Dermis microvascular lymphatic vessel endothelial cell (primary cell): ENCODE measurements around the gene MEX3A. TPM values are rescaled to one million over a fixed set of nuclear protein-coding genes. Genes with fewer than 3 reads are reported as not detected.
"Not testable (repeated sequence)": the region's sequence is repeated elsewhere in the genome, so short reads cannot be mapped to it uniquely, and the experiment has no call there.

Source experiments
- DNase-seq, 2 donors: peaks; one replicate each; pipeline versions ENCODE4 v3.0.0 to v3.0.0-alpha.2; 2010; ENCODE audit warnings: low read depth in 2 of 2
- total RNA-seq: library from RNA; depleted of rRNA; stranded (reverse); fragments of >200 nt; gene quantifications from 2 replicates; pipeline ENCODE4 v1.2.1, GENCODE V29; 2014

MEX3A gene
- total RNA-seq, 1 donor from 2014 or later = 3.6 TPM

DNA sequence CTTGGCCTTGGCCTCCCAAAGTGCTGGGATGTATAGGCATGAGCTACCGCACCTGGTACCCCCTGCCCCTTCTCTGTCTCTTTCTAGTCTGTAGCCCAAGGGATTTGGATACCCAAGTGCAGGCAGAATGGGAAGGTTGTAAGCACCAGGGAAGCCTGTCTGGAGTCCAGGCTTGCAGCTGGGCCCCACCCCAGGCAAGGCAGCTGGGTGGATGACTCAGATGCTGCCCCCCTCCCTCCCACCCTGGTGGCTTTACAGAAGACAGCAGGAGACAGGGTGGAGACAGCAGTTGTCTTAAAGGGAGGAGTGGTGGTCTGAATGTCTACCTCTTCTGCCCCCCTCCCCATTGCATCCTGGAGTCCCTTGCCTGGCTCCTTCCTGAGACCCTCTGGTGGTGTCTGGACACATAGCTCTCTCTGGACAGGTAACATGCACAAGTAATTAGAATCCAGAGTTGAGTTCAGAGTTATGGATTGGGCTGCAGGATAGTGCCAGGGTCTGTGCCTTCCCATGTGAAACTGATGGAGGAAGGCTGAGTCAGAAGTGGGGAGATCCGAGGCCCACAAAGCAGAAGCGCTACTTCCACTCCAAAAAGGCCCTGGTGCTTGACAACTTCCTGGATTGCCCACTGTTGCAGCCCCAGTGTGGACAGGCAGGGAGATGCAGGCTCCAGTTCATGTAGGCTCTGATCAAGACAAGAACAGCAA, 37.4 kb upstream of the MEX3A start:
- DNase-seq = peak in 1 of 2 donors; percentile 65

DNA sequence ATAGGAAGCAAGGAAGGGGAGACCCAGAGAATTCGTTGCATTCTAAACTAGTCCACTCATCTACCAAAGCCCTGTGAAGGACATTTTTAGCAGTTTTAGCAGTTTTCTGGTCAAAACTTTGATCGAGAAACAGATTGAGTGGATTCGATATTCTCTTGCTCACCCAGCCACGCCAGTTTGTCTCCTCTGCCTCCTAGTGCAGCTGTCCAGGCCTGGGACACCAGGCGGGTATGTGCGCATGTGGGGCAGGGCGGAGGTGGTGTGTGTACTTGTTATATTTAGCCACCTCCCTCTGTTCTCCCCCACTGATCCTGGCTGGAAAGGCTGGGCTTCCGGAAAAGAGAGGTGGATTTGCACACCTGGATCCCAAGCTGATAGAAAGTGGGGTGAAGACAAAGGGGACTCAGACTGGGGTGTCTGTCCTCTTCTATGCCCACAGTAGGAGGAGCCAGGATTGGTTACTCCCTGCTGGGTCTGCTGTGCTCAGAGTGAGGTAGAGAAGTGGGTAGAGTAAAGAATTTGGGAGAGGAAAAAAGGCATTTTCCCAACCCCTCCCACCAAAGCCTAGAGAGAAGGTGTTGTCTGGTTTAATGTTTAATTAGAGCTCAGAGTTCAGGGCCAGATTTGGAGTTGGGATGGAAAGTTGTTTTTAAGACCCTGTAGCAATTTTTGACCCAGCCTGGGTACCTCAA, 36.1 kb upstream of the MEX3A start:
- DNase-seq = no peak

DNA sequence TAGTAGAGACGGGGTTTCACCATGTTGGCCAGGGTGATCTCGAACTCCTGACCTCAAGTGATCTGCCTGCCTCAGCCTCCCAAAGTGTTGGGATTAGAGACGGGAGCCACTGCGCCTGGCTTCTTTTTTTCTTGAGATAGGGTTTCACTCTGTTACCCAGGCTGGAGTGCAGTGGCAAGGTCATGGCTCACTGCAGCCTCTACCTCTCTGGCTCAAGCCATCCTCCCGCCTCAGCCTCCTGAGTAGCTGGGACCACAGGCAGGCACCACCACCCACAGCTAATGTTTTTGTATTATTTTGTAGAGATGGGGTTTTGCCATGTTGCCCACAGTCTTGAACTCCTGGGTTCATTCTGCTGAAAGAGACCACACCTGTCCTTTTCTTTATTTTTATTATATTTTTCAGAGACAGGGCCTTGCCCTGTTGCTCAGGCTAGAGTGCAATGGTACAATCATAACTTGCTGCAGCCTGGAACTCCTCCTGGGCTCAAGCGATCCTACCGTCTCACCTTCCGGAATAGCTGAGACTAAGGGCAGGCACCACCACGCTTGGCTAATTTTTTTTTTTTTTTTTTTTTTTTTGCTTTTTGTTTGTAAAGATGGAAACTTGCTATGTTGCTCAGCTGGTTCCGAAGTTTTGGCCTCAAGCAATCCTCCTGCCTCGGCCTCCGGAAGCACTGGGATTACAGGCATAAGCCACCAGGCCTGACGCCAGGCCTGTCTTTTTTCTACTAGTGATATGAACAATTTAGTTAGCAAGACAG, 35.3 kb upstream of the MEX3A start:
- no peak for DNase-seq

DNA sequence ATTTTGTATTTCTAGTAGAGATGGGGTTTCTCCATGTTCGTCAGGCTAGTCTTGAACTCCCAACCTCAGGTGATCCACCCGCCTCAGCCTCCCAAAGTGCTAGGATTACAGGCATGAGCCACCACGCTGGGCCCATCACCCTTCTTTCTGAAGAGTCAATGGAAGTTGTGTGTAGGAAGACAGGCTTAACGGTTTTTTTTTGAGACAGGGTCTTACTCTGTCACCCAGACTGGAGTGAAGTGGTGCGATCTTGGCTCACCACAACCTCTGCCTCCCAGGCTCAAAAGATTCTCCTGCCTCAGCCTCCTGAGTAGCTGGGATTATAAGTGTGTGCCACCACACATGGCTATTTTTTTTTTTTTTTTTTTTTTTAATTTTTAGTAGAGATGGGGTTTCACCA, 34.5 kb upstream of the MEX3A start:
- DNase-seq = not testable (repeated sequence)

DNA sequence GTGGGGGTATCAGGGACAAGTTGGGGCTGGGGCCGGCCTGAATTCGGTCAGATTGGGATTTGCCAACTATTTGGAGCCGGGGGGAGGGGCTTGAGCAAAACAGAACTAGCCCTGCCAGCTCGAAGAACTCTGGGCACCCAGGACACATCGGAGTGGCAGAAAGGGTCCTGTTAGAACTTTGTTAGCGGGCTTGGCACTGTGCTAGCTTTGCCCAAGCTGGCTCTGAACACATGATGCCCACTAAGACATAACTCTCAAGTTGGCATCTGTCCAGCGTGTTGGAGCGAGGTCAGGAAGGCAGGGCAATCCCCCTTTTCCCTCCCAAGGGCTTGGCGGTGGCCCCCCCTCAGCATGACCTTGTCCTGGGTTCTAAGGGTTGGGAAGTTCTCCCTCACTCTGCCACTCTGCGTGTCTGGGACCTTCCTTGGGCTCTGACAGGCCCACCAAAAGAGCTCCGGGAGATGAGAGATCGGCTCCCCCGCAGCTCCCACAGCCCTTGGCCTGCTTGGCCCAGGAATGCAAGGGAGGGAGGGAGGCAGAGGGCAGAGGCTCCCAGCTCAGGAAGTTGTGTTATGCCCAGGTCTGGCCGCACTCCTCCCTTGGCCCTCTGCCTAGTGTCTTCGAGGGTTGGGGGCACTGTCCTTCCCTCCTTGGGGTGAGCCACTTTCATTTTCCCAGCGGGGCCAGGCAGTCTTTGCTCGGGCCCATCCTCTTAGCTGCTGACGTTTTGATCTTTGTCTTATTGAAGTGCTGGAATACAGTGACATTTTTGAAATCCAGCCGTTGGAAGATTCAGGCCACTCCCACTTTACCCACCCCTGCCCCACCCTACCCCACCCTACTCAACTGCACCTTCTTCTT, 33.5 kb upstream of the MEX3A start:
- peak in 1 of 2 donors; percentile 64 for DNase-seq

DNA sequence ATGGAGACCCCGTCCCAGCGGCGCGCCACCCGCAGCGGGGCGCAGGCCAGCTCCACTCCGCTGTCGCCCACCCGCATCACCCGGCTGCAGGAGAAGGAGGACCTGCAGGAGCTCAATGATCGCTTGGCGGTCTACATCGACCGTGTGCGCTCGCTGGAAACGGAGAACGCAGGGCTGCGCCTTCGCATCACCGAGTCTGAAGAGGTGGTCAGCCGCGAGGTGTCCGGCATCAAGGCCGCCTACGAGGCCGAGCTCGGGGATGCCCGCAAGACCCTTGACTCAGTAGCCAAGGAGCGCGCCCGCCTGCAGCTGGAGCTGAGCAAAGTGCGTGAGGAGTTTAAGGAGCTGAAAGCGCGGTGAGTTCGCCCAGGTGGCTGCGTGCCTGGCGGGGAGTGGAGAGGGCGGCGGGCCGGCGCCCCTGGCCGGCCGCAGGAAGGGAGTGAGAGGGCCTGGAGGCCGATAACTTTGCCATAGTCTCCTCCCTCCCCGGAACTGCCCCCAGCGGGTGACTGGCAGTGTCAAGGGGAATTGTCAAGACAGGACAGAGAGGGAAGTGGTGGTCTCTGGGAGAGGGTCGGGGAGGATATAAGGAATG, 32.8 kb upstream of the MEX3A start:
- no peak for DNase-seq

DNA sequence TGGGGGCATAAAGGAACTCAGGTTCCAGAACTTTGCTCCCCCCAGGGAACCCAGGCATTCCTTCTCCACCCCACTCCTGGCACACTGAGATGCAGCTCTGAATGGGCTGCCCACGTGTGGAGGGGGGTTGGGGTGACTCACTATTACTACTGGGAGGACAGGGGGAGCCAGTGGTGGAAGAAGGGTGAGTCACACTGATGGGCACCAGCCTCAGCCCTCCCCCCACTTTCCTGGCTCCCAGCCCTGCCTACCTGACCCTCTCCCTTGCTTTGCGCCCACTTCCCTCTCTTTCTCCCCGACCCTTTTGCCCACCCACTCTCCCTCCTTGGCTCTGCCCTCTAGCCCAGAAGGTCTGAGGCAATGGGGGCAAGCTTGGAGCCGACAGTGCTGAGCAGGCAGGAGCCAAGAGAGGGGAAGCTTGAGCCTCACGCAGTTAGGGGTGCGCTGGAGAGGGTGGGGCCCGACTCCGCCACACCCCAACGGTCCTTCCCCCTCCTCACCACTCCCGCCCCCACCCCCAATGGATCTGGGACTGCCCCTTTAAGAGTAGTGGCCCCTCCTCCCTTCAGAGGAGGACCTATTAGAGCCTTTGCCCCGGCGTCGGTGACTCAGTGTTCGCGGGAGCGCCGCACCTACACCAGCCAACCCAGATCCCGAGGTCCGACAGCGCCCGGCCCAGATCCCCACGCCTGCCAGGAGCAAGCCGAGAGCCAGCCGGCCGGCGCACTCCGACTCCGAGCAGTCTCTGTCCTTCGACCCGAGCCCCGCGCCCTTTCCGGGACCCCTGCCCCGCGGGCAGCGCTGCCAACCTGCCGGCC, 32.0 kb upstream of the MEX3A start, which contains the start of gene LMNA:
Gene LMNA, plus strand, starts transcription at position 611 of the 818 bp plus-strand sequence. CDS start 208 bp downstream, outside the sequence.
- DNase-seq = peak; percentile 80 to 95

DNA sequence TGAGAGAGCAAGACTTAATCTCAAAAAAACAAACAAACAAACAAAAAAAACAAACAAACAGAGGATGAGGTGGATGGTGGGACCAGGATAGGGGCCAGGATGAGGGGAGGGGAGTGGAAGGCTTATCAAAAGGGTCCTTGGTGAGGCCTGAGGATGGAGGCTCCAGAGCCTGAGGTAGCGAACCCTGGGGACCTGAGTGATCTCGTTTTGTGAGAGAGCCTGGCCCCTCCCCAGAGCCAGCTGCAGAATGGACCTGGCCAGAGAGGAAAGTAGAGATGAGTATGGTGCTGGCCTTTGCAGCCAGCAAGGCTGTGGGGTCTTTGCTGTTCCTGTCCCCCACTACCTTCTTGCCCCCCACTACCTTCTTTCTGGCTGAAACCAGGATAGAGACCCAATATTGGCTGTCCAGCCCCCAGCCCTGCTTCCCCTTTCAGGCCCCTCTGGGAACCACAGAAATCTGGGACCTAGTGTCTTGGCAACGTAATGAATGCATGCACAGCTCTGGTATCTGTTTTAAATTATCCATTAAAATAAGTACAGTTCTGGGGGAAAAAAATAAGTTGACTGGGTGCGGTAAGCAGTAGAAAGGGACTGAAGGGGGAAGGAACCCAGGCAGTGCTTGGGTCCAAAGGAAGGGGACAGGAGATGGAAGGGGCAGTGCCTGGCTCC, 31.2 kb upstream of the MEX3A start:
- no peak for DNase-seq

DNA sequence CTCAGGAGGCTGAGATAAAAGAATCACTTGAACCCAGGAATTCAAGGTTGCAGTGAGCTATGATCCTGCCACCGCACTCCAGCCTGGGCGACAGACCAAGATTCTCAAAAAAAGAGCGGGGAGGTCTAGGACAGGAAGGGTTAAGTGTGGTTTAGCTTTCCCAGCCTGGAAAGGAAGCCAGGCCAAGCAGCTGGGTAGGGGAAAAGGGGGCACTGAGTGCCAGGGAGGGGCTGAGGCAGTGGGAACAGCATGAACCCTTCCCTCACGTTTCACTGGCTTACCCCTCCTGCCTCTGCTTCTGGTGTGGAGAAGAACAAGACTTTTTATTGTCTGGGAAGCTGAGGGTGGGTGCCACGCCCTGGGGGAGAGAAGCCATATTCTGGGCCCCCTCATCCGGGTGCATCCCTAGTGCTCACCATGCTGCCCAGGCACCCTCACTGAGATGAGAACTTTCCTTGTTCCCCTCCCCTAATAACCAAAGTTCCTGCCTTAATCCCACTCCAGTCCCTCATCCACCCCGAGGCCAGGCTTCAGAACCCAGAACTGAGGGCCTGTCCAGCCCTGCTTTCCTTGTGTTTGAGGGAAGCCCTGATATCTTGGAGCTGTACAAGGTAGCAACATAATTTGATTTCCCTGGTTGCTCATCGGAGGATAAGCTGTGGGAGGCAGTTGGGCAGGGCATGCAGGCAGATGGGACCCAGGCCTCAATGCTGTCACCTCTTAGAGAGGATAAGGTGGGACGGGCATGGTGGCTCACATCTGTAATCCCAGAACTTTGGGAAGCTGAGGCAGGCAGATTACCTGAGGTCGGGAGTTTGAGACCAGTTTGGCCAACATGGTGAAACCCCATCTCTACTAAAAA, 30.2 kb upstream of the MEX3A start:
- DNase-seq = no peak

DNA sequence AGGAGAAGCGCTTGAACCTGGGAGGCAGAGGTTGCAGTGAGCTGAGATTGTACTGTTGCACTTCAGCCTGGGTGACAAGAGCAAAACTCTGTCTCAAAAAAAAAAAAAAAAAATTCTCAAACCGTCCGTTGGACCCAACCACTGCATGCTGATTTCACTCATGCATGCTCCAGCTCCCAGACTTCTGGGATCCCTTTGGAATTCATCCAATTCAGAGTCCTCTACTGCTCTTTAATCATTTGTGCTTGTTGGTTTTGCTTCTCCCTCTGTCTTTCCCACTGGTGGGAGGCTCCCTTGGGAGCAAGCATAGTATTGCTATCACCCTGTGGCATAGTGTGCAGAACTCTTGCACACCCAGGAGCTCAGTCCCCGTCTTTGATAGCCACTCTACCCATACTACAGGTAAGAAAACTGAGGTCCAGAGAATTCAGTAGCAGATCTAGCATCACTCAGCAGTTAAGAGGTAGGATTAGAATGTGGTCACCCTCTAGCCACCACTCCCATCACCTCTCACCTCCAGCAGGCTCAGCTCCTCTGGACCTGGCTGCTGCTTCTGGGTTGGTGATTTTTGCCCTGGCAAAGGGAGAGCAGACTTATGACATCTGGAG, 29.2 kb upstream of the MEX3A start:
- DNase-seq = no peak

DNA sequence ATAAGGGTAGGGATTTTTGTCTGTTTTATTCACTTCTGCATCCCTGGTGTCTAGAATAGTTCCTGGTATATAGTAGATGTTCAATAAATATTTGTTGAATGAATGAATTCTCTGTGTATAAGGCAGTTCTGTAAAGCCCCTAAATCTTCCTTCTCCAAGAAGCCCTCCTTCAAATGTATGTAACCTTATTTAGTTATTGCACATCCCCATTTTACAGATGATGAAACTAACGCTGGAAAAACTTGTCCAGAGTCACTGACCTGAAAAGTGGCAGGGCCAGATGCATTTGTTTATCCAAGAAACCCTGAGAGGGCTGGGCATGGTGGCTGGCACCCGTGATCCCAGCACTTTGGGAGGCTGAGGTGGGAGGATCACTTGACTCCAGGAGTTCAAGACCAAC, 28.0 kb upstream of the MEX3A start:
- no peak for DNase-seq

DNA sequence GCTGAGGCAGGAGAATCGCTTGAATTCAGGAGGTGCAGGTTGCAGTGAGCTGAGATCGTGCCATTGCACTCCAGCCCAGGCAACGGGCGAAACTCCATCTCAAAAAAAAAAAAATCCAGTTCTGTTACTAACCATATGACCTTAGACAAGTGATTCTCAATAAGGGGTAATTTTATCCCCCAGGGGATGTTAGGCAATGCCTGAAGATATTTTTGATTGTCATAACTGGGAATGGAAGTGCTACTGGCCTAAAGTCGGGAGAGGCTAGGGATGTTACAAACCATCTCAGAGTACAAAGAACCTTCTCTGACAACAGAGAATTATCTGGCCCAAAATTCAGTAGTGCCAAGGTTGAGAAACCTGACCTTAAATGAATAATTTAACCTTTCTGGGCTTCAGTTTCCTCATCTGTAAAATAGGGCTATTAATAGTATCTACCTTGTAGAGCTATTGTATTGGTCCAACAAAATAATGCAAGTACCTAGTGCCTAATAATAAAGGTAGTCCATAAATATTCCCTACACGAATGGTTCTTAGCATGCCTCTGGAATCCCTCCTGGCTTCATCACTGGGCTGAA, 26.5 kb upstream of the MEX3A start:
- no peak for DNase-seq

DNA sequence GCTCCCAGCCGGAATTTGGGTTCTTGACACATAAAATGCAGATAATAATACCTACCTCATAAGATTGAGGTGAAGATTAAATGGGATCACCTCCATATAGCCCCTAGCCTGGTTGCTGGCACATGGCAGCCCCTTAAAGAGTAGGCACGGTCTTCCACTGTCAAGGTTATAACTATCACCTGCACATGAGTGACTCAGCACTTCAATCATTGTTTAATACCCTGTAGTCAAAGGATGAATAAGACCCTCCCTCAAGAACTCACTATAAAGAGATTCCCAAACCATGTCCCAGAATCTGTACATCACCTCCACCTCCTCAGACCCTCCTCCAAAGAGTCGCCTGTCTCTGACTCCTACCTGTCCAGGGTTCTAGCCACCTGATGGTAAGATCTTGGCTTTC, 25.8 kb upstream of the MEX3A start:
- no peak for DNase-seq

DNA sequence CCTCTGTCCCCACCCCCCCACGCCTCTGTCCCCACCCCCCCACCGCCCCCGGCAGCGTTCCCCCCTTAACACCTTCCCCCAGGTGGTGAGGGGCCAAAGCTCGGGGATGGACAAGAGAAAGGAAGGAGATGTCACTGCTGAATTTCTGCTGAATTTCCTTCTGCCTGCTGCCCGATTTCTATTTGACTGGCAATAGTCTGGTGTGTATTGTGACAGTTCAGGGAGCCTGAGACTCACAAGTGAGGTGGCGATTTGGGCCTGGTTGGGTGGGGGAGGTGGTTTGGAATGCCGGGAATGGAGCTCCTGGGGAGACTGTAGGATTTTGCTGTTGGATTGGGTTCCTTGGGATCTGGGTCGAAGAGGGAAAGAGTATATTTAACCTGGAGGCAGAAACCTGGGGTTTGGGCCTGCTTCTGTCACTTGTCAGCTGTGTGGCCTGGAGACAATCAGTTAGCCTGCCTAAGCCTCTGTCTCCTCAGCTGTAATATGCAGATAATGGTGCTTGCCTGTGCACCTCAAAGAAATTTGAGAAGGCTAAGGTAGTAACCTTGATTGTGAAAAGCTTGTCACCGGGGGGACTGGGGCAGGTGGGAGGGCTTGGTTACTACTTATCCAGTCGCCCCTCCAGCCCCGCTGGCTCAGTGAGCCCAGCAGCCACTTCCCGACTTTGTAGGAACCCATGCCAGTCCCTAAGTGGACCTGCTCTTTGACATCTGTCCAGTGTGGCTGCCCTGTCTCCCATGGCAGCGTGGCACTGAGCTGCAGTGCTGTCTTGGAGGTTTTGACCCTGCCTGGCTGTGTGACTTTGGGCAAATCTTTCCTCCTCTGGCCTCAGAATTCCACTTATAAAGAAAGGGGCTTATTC, 24.6 kb upstream of the MEX3A start:
- no peak for DNase-seq

DNA sequence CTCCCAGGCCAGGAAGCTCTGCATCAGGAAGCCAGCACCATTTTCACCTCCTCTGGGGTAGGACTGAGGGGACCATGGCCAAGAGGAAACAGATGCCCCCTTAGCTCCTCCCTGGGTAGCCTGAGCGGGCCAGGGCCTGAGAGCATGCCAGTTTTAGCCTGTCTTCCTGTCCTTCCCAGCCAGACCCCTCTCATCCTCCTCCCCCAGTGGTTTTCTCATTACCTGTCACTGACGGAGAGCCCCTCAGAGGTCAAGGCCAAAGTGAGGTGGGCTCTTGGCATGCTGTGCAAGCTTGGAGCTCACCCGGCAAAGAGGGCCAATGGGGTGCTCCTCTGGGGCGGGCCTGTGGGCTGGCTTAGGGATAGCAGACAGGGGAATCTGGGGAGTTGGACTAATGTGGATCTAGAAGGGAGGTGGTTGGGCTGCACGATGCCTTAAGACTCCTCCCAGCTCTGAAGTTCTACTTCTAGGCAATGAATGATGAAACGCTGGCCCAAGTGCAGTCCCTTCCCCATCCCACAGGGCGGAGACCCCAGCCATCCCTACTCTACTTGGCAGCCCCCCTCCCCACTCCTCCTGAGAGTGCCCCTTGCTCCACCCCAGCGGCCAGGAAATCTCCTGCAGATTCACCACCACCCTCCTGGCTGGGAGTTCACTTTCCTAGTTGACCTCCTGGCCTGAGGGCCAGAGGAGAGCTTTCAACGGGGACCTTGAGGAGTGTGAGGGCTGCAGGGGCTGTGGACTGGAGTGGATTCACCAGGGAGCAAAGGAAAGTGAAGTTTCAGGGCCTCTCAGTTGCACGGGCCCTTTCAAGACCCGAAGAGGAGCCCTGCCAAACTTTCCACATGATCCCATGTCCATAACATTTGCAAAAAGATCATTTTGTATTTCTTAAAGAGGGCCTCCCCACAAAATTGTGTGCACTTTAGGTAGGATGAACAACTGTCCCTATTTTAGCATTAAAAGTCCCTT, 22.9 kb upstream of the MEX3A start:
- peak; percentile 59 to 74 for DNase-seq
